K562 (cell line): ENCODE measurements around the gene PELI2. TPM values are rescaled to one million over a fixed set of nuclear protein-coding genes. Genes with fewer than 3 reads are reported as not detected.

Source experiments
- ATAC-seq: fragments of 200-7000 bp; cut with Tn5 transposase; 3 replicates; pipeline ENCODE4 v1.9.1; 2020; ENCODE audit warnings: moderate library complexity
- BruUV-seq: library from RNA; stranded (reverse); fragments of 400-500 nt; replicated peaks from 2 replicates; lab custom pipeline; 2021; lab: Mats Ljungman, UMichigan
- CTCF ChIA-PET: fragments of 300-600 bp; formaldehyde crosslinking; extraction: SDS; loops from one replicate; lab custom pipeline; 2021; ENCODE audit warnings: low intra/inter-chr PET ratio; lab: Yijun Ruan, JAX
- POLR2A ChIA-PET: fragments of 300-600, 350-650 bp; sonication (Branson Sonifier 250); formaldehyde crosslinking; extraction: SDS; loops from one replicate; lab custom pipeline; 2021; ENCODE audit warnings: antibody characterized with exemption, inconsistent platforms; lab: Yijun Ruan, JAX
- DNase-seq, 4 experiments: peaks; one replicate each; pipeline versions ENCODE4 v3.0.0 to v3.0.0-alpha.2; 2011 to 2018; ENCODE audit warnings: low spot score in 3 of 4, mixed read lengths in 3 of 4; ENCODE audit errors: extremely low read depth in 1 of 4
- FAIRE-seq: peaks from 2 replicates; lab custom pipeline; 2011; peaks lifted over from hg19 to GRCh38; lab: Jason Lieb, UNC
- H2AFZ ChIP-seq: 2 replicates; pipeline ENCODE4 v1.6.0; 2011; ENCODE audit warnings: low read depth, low read length, control low read depth, inconsistent platforms
- H3K27ac ChIP-seq: fragments of 200-600 bp; 3 replicates; pipeline ENCODE4 v1.8.0; 2011; ENCODE audit warnings: low read depth, mild to moderate bottlenecking, control low read depth, inconsistent platforms, low read length, moderate library complexity, mixed read lengths; ENCODE audit errors: extremely low read depth
- H3K27me3 ChIP-seq, 2 experiments: fragments of 300-600 bp in 1 of 2; 2 replicates in 1 of 2; 3 replicates in 1 of 2; pipeline versions ENCODE4 v1.6.0 to v1.8.0; 2011; ENCODE audit warnings: inconsistent platforms in 2 of 2, low read length in 2 of 2, mild to moderate bottlenecking in 1 of 2, mixed read lengths in 1 of 2, moderate library complexity in 1 of 2; ENCODE audit not compliant: control insufficient read depth in 2 of 2, insufficient read depth in 2 of 2
- H3K36me3 ChIP-seq: fragments of 300-600 bp; 3 replicates; pipeline ENCODE4 v1.8.0; 2011; ENCODE audit warnings: mild to moderate bottlenecking, low read length, inconsistent platforms; ENCODE audit not compliant: control insufficient read depth, insufficient read depth
- H3K4me1 ChIP-seq, 2 experiments: fragments of 200-600 bp in 1 of 2; replicated peaks in 1 of 2; 2 replicates in 1 of 2; 3 replicates in 1 of 2; pipeline versions ENCODE4 v1.5.1 to v1.8.0; 2011; ENCODE audit warnings: inconsistent platforms in 2 of 2, low read length in 2 of 2, mild to moderate bottlenecking in 1 of 2, mixed read lengths in 1 of 2, moderate library complexity in 1 of 2; ENCODE audit not compliant: control insufficient read depth in 2 of 2, insufficient read depth in 2 of 2
- H3K4me2 ChIP-seq: 2 replicates; pipeline ENCODE4 v1.6.1; 2011; ENCODE audit warnings: low read length, control low read depth, inconsistent platforms, mixed read lengths; ENCODE audit not compliant: insufficient read depth
- H3K4me3 ChIP-seq: fragments of 200-600 bp; sonication (generic), shearing (Covaris generic); 2 replicates; pipeline ENCODE4 v1.5.1; 2016; ENCODE audit warnings: control low read depth, inconsistent platforms
- H3K79me2 ChIP-seq: fragments of 200-600 bp; 3 replicates; pipeline ENCODE4 v1.8.0; 2011; ENCODE audit warnings: low read length, inconsistent platforms; ENCODE audit not compliant: control insufficient read depth, insufficient read depth
- H3K9ac ChIP-seq, 2 experiments: 2 replicates each; pipeline versions ENCODE4 v1.6.0 to v1.6.1; 2011; ENCODE audit warnings: low read depth in 2 of 2, low read length in 2 of 2, control low read depth in 1 of 2, inconsistent platforms in 1 of 2, mild to moderate bottlenecking in 1 of 2, mixed read lengths in 1 of 2; ENCODE audit not compliant: insufficient read depth in 1 of 2
- H3K9me1 ChIP-seq: one replicate; pipeline ENCODE4 v1.6.0; 2011; ENCODE audit warnings: inconsistent platforms, mild to moderate bottlenecking, low read length, moderate library complexity; ENCODE audit not compliant: control insufficient read depth, insufficient read depth
- H3K9me3 ChIP-seq: replicated peaks from 2 replicates; pipeline ENCODE4 v1.5.1; 2011; ENCODE audit warnings: low read depth, low read length, inconsistent platforms; ENCODE audit not compliant: control insufficient read depth, insufficient read depth
- H4K20me1 ChIP-seq: replicated peaks from 2 replicates; pipeline ENCODE4 v1.6.1; 2011; ENCODE audit warnings: low read length, inconsistent platforms, mixed read lengths; ENCODE audit not compliant: control insufficient read depth, insufficient read depth
- CBFB ChIP-seq: sonication (generic); formaldehyde crosslinking; IDR thresholded peaks from 2 replicates; pipeline ENCODE4 v1.4.0; 2020; ENCODE audit warnings: mild to moderate bottlenecking, missing genetic modification reagents
- CBX8 ChIP-seq: fragments of 200-600 bp; sonication (generic); IDR thresholded peaks from 2 replicates; pipeline ENCODE4 v1.6.1; 2012; ENCODE audit warnings: borderline replicate concordance, mixed run types, low read depth, mild to moderate bottlenecking, moderate library complexity, mixed read lengths, low read length, control low read depth, inconsistent platforms; ENCODE audit not compliant: poor library complexity, severe bottlenecking; ENCODE audit errors: extremely low read depth
- FUS ChIP-seq: fragments of 200-400 bp; formaldehyde crosslinking; optimal IDR thresholded peaks from 2 replicates; pipeline ENCODE3; 2017; ENCODE audit warnings: low read depth, low read length
- LARP7 ChIP-seq: fragments of 450-650 bp; IDR thresholded peaks from 2 replicates; pipeline ENCODE4 v1.6.1; 2016
- PRPF4 ChIP-seq: fragments of 200-400 bp; formaldehyde crosslinking; IDR thresholded peaks from one replicate; pipeline ENCODE4 v1.6.1; 2017; ENCODE audit warnings: low read length, low read depth, mild to moderate bottlenecking; ENCODE audit not compliant: insufficient read depth, poor library complexity, severe bottlenecking
- SMARCB1 ChIP-seq: IDR thresholded peaks from 2 replicates; pipeline ENCODE4 v1.6.1; 2011; ENCODE audit warnings: improper control_type of control experiment, low read depth; ENCODE audit not compliant: insufficient read length
- SP2 ChIP-seq: IDR thresholded peaks from 2 replicates; pipeline ENCODE4 v1.6.1; 2011; ENCODE audit warnings: mild to moderate bottlenecking, low read depth, low read length, moderate library complexity; ENCODE audit not compliant: poor library complexity, severe bottlenecking; ENCODE audit errors: extremely low read depth
- ZFPM2 ChIP-seq: fragments of 250-450 bp; sonication (Bioruptor Pico); IDR thresholded peaks from 2 replicates; pipeline ENCODE4 v1.5.1; 2022; ENCODE audit warnings: mild to moderate bottlenecking
- ZHX1 ChIP-seq: fragments of 150-350 bp; conservative IDR thresholded peaks from 2 replicates; pipeline ENCODE4 v1.6.1; 2014; ENCODE audit warnings: low read length
- ZNF764 ChIP-seq: fragments of 250-450 bp; sonication (Bioruptor Pico); IDR thresholded peaks from 2 replicates; pipeline ENCODE4 v1.4.0; 2020; ENCODE audit warnings: low read depth, mild to moderate bottlenecking, moderate library complexity
- ZNF79 ChIP-seq: fragments of 250-450 bp; sonication (Bioruptor Pico); IDR thresholded peaks from 2 replicates; pipeline ENCODE4 v1.4.0; 2020; ENCODE audit warnings: low read depth, mild to moderate bottlenecking, moderate library complexity
- WGBS: fragments of 100-300 bp; shearing (Covaris generic); methylation state at CpG from one replicate; pipeline ENCODE4 v1.1.6; 2016; ENCODE audit warnings: low coverage, mixed read lengths; ENCODE audit not compliant: insufficient coverage; ENCODE audit errors: missing lambda C conversion rate; 5-methylcytosine and 5-hydroxymethylcytosine counted together
- in situ Hi-C: fragments of 300-500 bp; cut with MboI; formaldehyde crosslinking; loops from 4 replicates; pipeline ENCODE4 v1.15.0; 2018; ENCODE audit warnings: inconsistent platforms, mixed read lengths
- intact Hi-C: fragments of 100-400 bp; cut with micrococcal nuclease; formaldehyde crosslinking; loops from 2 replicates; pipeline ENCODE4 v1.14.2; 2022
- polyA plus RNA-seq, 8 experiments: library from polyadenylated mRNA; depleted of rRNA in 4 of 8; stranded (reverse) in 5 of 8; unstranded in 3 of 8; fragments of >200 nt; fragmentation: Nextera tagmentation in 2 of 8; fragmentation: Illumina TruSeq in 1 of 8; extraction: Ambion mirVana in 2 of 8; extraction: Trizol in 1 of 8; gene quantifications; 2 replicates each; pipeline versions ENCODE4 v1.2.1 to v1.2.3, GENCODE V29; 2011 to 2014; ENCODE audit warnings: inconsistent platforms in 1 of 8, missing spikeins in 1 of 8
- total RNA-seq, 7 experiments: library from RNA; depleted of rRNA in 6 of 7; stranded (reverse); fragments of >200 nt in 6 of 7; fragmentation: Illumina TruSeq in 2 of 7; extraction: Trizol in 2 of 7; gene quantifications; 2 replicates each; pipeline versions ENCODE4 v1.2.1 to v1.2.3, GENCODE V29; 2011 to 2021; ENCODE audit warnings: low replicate concordance in 1 of 7
- TF ChIP-seq, protein P1 (sequence below), 2 experiments: fragments of 450-650 bp; IDR thresholded peaks; 2 replicates each; pipeline ENCODE4 v1.6.1; 2018; ENCODE audit warnings: mild to moderate bottlenecking in 2 of 2, low read depth in 1 of 2; ENCODE audit not compliant: partially characterized antibody in 2 of 2
- TF ChIP-seq, protein P2 (sequence below), 2 experiments: fragments of 200-800 bp in 1 of 2; sonication (Bioruptor generic) in 1 of 2; sonication (generic) in 1 of 2; formaldehyde crosslinking in 1 of 2; IDR thresholded peaks in 1 of 2; conservative IDR thresholded peaks in 1 of 2; 2 replicates each; pipeline versions ENCODE4 v1.5.0 to v1.6.1; 2016 to 2020; ENCODE audit warnings: missing compliant biosample characterization in 1 of 2, missing genetic modification characterization in 1 of 2, missing genetic modification reagents in 1 of 2

Gene PELI2
- total and polyA plus RNA-seq, 9 of the 15 experiments (the other 6 are each of a cell fraction or from before 2014, with no cell fraction given), result 0.20 to 1.5 (median 0.44) TPM

DNA sequence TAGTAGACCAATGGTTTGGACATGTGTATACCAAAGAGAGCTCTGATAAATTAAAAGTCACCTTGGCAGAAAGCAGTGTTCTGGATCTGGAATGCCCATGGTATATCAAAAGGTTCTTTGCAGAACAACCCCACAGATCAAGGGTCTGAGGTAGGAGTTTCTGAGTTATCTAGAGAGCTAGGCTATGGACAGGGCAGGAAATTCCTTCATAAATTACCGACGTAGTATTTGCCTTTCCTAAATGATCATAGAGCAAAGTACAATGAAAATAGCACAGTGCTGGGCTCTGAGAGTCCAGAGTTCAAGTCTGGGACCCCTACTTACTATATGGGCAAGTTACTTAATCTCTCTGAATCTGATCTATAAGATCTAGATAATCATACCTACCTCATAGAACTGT, 35.3 kb upstream of the PELI2 start:
- no peak overlapping the region for H3K27ac ChIP-seq
- no peaks in the 10 kb centered on the region for H3K4me1 ChIP-seq
- whole genome bisulfite sequencing, result 10% methylated on average over 2 of the region's 2 CpGs
- H4K20me1 ChIP-seq, result no peaks in the 10 kb centered on the region
- H3K9ac ChIP-seq, result no peak overlapping the region
- no peak overlapping the region for H3K4me2 ChIP-seq
- no peaks in the 10 kb centered on the region for H3K9me1 ChIP-seq
- CTCF ChIA-PET, result no interaction called here
- in situ Hi-C loops (no loop called here), intact Hi-C loops (no loop called here)
- ATAC-seq, result no peak
- FAIRE-seq, result no peak
- no TSS peak for BruUV-seq
- POLR2A ChIA-PET, result interaction anchor here (1.0 kb wide), 1 partner anchor 8 kb away, joined by 4 read pairs; no protein-coding TSS in a partner anchor
- peaks cover 0 to 3% of the 10 kb centered on the region in 2 experiments; a peak in 2 of 5 replicates for H3K27me3 ChIP-seq
- no peaks in the 10 kb centered on the region for H3K36me3 ChIP-seq
- no peaks in the 10 kb centered on the region for H3K9me3 ChIP-seq
- no peak for DNase-seq
- no peaks in the 10 kb centered on the region for H3K79me2 ChIP-seq
- H3K4me3 ChIP-seq, result no peak overlapping the region
- H2AFZ ChIP-seq, result no peak overlapping the region
- TF ChIP-seq LARP7 (no peak), SMARCB1 (no peak), ZFPM2 (no peak), CBX8 (no peak), CBFB (CRISPR knock-in tag) (no peak), FUS (no peak), PRPF4 (no peak), SP2 (no peak), ZNF79 (CRISPR knock-in tag) (no peak), ZHX1 (no peak), ZNF764 (CRISPR knock-in tag) (no peak)
- TF ChIP-seq, protein P1, sequence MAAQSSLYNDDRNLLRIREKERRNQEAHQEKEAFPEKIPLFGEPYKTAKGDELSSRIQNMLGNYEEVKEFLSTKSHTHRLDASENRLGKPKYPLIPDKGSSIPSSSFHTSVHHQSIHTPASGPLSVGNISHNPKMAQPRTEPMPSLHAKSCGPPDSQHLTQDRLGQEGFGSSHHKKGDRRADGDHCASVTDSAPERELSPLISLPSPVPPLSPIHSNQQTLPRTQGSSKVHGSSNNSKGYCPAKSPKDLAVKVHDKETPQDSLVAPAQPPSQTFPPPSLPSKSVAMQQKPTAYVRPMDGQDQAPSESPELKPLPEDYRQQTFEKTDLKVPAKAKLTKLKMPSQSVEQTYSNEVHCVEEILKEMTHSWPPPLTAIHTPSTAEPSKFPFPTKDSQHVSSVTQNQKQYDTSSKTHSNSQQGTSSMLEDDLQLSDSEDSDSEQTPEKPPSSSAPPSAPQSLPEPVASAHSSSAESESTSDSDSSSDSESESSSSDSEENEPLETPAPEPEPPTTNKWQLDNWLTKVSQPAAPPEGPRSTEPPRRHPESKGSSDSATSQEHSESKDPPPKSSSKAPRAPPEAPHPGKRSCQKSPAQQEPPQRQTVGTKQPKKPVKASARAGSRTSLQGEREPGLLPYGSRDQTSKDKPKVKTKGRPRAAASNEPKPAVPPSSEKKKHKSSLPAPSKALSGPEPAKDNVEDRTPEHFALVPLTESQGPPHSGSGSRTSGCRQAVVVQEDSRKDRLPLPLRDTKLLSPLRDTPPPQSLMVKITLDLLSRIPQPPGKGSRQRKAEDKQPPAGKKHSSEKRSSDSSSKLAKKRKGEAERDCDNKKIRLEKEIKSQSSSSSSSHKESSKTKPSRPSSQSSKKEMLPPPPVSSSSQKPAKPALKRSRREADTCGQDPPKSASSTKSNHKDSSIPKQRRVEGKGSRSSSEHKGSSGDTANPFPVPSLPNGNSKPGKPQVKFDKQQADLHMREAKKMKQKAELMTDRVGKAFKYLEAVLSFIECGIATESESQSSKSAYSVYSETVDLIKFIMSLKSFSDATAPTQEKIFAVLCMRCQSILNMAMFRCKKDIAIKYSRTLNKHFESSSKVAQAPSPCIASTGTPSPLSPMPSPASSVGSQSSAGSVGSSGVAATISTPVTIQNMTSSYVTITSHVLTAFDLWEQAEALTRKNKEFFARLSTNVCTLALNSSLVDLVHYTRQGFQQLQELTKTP (IDR thresholded peaks at IDR 0.05; ENCODE audit: low read depth in 1 of 2, partially characterized antibody in 2 of 2), result no peak
- TF ChIP-seq, protein P2, sequence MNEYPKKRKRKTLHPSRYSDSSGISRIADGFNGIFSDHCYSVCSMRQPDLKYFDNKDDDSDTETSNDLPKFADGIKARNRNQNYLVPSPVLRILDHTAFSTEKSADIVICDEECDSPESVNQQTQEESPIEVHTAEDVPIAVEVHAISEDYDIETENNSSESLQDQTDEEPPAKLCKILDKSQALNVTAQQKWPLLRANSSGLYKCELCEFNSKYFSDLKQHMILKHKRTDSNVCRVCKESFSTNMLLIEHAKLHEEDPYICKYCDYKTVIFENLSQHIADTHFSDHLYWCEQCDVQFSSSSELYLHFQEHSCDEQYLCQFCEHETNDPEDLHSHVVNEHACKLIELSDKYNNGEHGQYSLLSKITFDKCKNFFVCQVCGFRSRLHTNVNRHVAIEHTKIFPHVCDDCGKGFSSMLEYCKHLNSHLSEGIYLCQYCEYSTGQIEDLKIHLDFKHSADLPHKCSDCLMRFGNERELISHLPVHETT (CRISPR knock-in tag; conservative IDR thresholded peaks at IDR 0.05 in 1 of 2, IDR thresholded peaks at IDR 0.05 in 1 of 2), result no peak
